OCI-LY1 (cell line): ENCODE results near the gene PTPN3.
A peak's percentile ranks its signal among the peaks of the same experiment; 100 is the strongest.

Source experiments
- H2AFZ ChIP-seq: fragments of 200-600 bp; sonication (generic), shearing (Covaris generic); 2 replicates; pipeline ENCODE4 v1.6.0; 2014; ENCODE audit warnings: antibody characterized with exemption, mild to moderate bottlenecking, low read length
- H3F3A ChIP-seq: fragments of 200-600 bp; sonication (generic), shearing (Covaris generic); 2 replicates; pipeline ENCODE4 v1.6.0; 2014; ENCODE audit warnings: mild to moderate bottlenecking, antibody characterized with exemption, low read length, moderate library complexity; ENCODE audit not compliant: insufficient read depth
- H3K27ac ChIP-seq: fragments of 200-600 bp; sonication (generic); 2 replicates; pipeline ENCODE4 v1.5.1; 2014; ENCODE audit warnings: low read length, mixed run types, mild to moderate bottlenecking, low read depth; ENCODE audit not compliant: poor library complexity, severe bottlenecking
- H3K27me3 ChIP-seq: fragments of 200-600 bp; sonication (generic); 2 replicates; pipeline ENCODE4 v1.6.0; 2014; ENCODE audit warnings: antibody characterized with exemption, mild to moderate bottlenecking, low read length, moderate library complexity; ENCODE audit not compliant: insufficient read depth
- H3K36me3 ChIP-seq: fragments of 200-600 bp; sonication (generic); 2 replicates; pipeline ENCODE4 v1.6.1; 2014; ENCODE audit warnings: mild to moderate bottlenecking, antibody characterized with exemption, low read length, moderate library complexity, mixed read lengths; ENCODE audit not compliant: insufficient read depth
- H3K4me1 ChIP-seq: fragments of 200-600 bp; sonication (generic); 2 replicates; pipeline ENCODE4 v1.5.1; 2014; ENCODE audit warnings: mild to moderate bottlenecking, low read length, moderate library complexity; ENCODE audit not compliant: insufficient read depth, severe bottlenecking
- H3K4me2 ChIP-seq: fragments of 200-600 bp; sonication (generic), shearing (Covaris generic); 2 replicates; pipeline ENCODE4 v1.6.1; 2014; ENCODE audit warnings: low read length
- H3K4me3 ChIP-seq: fragments of 200-600 bp; sonication (generic); 2 replicates; pipeline ENCODE4 v1.5.1; 2014; ENCODE audit warnings: low read length, low read depth, mild to moderate bottlenecking, mixed read lengths; ENCODE audit not compliant: poor library complexity, severe bottlenecking
- H3K79me2 ChIP-seq: fragments of 200-600 bp; shearing (Covaris generic); 2 replicates; pipeline ENCODE4 v1.6.1; 2016; ENCODE audit warnings: mixed run types, low read length, mixed read lengths; ENCODE audit not compliant: insufficient read depth
- H3K9ac ChIP-seq: fragments of 200-600 bp; sonication (generic), shearing (Covaris generic); 2 replicates; pipeline ENCODE4 v1.6.1; 2014; ENCODE audit warnings: mild to moderate bottlenecking, low read length, mixed read lengths
- H3K9me2 ChIP-seq: fragments of 200-600 bp; sonication (generic), shearing (Covaris generic); 2 replicates; pipeline ENCODE4 v1.6.1; 2014; ENCODE audit warnings: low read depth, mild to moderate bottlenecking, low read length, mixed read lengths
- H3K9me3 ChIP-seq: fragments of 200-600 bp; shearing (Covaris generic); 2 replicates; pipeline ENCODE4 v1.6.1; 2014; ENCODE audit warnings: low read length, mixed read lengths
- H4K20me1 ChIP-seq: fragments of 200-600 bp; sonication (generic), shearing (Covaris generic); 2 replicates; pipeline ENCODE4 v1.6.0; 2016; ENCODE audit warnings: mild to moderate bottlenecking, low read length; ENCODE audit not compliant: insufficient read depth
- CTCF ChIP-seq: fragments of 200-600 bp; sonication (generic), shearing (Covaris generic); IDR thresholded peaks from 2 replicates; pipeline ENCODE4 v1.5.1; 2017; ENCODE audit warnings: mild to moderate bottlenecking, antibody characterized with exemption, low read length, moderate library complexity, mixed read lengths
- EZH2 ChIP-seq: fragments of 200-600 bp; sonication (generic), shearing (Covaris generic); IDR thresholded peaks from 2 replicates; pipeline ENCODE4 v1.8.0; 2017; ENCODE audit warnings: borderline replicate concordance, mixed run types, mild to moderate bottlenecking, antibody characterized with exemption, low read length, moderate library complexity, mixed read lengths

Gene PTPN3

GRCh38 chr9:109411069-109411761, 86.9 kb downstream of the PTPN3 start:
- H3K9me2 ChIP-seq = no peaks in the 10 kb centered on the region
- no peak overlapping the region for H3K4me3 ChIP-seq
- no peaks in the 10 kb centered on the region for H3F3A ChIP-seq
- TF ChIP-seq CTCF (no peak), EZH2 (no peak)
- no peak overlapping the region for H3K27ac ChIP-seq
- no peak overlapping the region for H3K4me2 ChIP-seq
- H3K36me3 ChIP-seq = no peaks in the 10 kb centered on the region
- H3K9ac ChIP-seq = no peak overlapping the region
- no peaks in the 10 kb centered on the region for H3K79me2 ChIP-seq
- H3K27me3 ChIP-seq = no peaks in the 10 kb centered on the region
- H4K20me1 ChIP-seq = no peaks in the 10 kb centered on the region
- H3K9me3 ChIP-seq = no peaks in the 10 kb centered on the region
- H3K4me1 ChIP-seq = no peaks in the 10 kb centered on the region
- no peak overlapping the region for H2AFZ ChIP-seq

- TF ChIP-seq EZH2 (no peak), CTCF (peak; percentile 37)
- Histone ChIP-seq H3F3A (no peaks in the 10 kb centered on the region), H3K27me3 (no peaks in the 10 kb centered on the region), H3K4me3 (no peak overlapping the region), H3K4me1 (no peaks in the 10 kb centered on the region), H3K79me2 (no peaks in the 10 kb centered on the region), H3K9me3 (no peaks in the 10 kb centered on the region), H2AFZ (no peak overlapping the region), H3K36me3 (no peaks in the 10 kb centered on the region), H3K27ac (no peak overlapping the region), H3K4me2 (no peak overlapping the region), H3K9me2 (no peaks in the 10 kb centered on the region), H3K9ac (no peak overlapping the region), H4K20me1 (no peaks in the 10 kb centered on the region)
Measured at GRCh38 chr9:109409773-109410397, 88.2 kb downstream of the PTPN3 start.

- Histone ChIP-seq H3K27me3 (no peaks in the 10 kb centered on the region), H4K20me1 (no peaks in the 10 kb centered on the region), H3K9me3 (no peaks in the 10 kb centered on the region), H3F3A (no peaks in the 10 kb centered on the region), H3K36me3 (no peaks in the 10 kb centered on the region), H2AFZ (no peak overlapping the region), H3K4me3 (no peak overlapping the region), H3K27ac (no peak overlapping the region), H3K4me1 (no peaks in the 10 kb centered on the region), H3K9me2 (no peaks in the 10 kb centered on the region), H3K9ac (no peak overlapping the region), H3K79me2 (no peaks in the 10 kb centered on the region), H3K4me2 (no peak overlapping the region)
- TF ChIP-seq CTCF (no peak), EZH2 (no peak)
Measured at GRCh38 chr9:109408759-109409462, 89.2 kb downstream of the PTPN3 start.
